ENCODE results near the gene TEX55. TPM values are rescaled to one million over a fixed set of nuclear protein-coding genes. Genes with fewer than 3 reads are reported as not detected.
"Not testable (repeated sequence)": the region's sequence is repeated elsewhere in the genome, so short reads cannot be mapped to it uniquely, and the experiment has no call there.

Gene TEX55
- total RNA-seq, 2 donors from 2014 or later, result not detected

DNA sequence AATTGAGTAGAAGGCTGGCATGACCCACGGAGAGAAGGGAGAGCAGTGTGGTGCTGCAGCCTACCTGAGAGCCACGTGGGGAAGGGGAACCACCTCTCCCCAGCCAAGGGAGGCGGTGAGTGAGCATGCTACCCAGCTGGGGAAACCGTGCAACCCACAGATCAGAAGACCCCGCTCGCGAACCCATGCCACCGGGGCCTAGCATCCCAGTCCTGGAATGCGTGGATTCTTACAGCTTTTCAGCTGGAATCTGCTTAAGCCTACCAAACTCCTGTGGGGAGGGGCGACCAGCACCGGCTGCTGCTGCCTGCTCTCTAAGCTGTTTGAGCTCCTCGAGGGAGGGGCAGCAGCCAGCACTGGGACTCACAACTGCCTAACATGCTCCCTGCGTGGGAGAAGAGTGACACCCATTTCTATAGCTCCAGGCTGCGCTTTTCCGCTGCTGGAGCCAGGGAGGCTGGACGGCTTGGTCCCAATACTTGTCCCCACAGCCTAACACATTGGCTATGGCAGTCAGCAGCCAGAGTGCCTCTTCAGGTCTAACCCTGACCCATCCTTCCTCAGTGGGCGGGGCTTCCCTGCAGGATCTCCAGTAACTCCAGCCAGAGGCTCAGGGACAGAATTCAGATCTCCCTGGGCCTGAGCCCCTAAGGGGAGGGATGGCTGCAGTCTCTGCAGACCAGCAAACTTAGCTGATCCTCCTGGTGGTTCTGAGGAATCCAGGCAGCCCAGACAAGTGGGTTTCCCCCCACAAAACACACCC lies 20.0 kb upstream of the TEX55 start:
- intact Hi-C loops (cut with DNase I), result no loop called here
- no peak for DNase-seq
- no peaks in the 10 kb centered on the region for H3K9me3 ChIP-seq
- H3K4me1 ChIP-seq, result no peaks in the 10 kb centered on the region
- TF ChIP-seq CTCF (IDR thresholded peaks at IDR 0.05) (no peak), POLR2A (IDR thresholded peaks at IDR 0.05) (no peak)
- H3K27me3 ChIP-seq, result no peaks in the 10 kb centered on the region
- H3K27ac ChIP-seq, result no peak overlapping the region
- H3K4me3 ChIP-seq, result no peak overlapping the region
- no peak for ATAC-seq
- 64 to 69% methylated on average over 16 to 17 of the region's 17 CpGs for WGBS, 2 donors
- H3K36me3 ChIP-seq (replicated peaks in 1 of 2; ENCODE audit: insufficient read depth in 1 of 2, low read depth in 2 of 2), result no peaks in the 10 kb centered on the region

GRCh38 chr3:119130291-119130690 lies 15.7 kb upstream of the TEX55 start:
- WGBS, 2 donors, result 47 to 66% methylated on average over 4 to 6 of the region's 7 CpGs
- intact Hi-C loops (cut with DNase I); H3K9me3 ChIP-seq; H3K4me3 ChIP-seq; H3K27ac ChIP-seq; H3K36me3 ChIP-seq (replicated peaks in 1 of 2; ENCODE audit: insufficient read depth in 1 of 2, low read depth in 2 of 2); H3K4me1 ChIP-seq; DNase-seq; ATAC-seq; H3K27me3 ChIP-seq: not testable (repeated sequence)

- H3K36me3 ChIP-seq (replicated peaks in 1 of 2; ENCODE audit: insufficient read depth in 1 of 2, low read depth in 2 of 2); H3K27me3 ChIP-seq; DNase-seq; intact Hi-C loops (cut with DNase I); H3K4me1 ChIP-seq; ATAC-seq; H3K27ac ChIP-seq; H3K4me3 ChIP-seq; H3K9me3 ChIP-seq: not testable (repeated sequence)
- 81% methylated on average over 4 of the region's 4 CpGs for WGBS, 2 donors
Measured at GRCh38 chr3:119132291-119132690, 13.7 kb upstream of the TEX55 start.

DNA sequence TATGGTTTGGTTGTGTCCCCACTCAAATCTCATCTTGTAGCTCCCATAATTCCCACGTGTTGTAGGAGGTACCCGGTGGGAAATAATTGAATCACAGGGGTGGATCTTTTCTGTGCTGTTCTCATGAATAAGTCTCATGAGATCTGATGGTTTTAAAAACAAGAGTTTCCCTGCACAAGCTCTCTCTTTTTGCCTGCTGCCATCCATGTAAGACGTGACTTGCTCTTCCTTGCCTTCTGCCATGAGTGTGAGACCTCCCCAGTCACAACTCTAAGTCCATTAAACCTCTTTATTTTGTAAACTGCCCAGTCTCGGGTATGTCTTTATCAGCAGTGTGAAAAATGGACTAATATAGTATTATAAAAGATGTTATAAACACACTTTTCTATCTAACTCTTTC lies 6.6 kb upstream of the TEX55 start:
- H3K4me3 ChIP-seq, result not testable (repeated sequence)

GRCh38 chr3:119140466-119140865 lies 5.5 kb upstream of the TEX55 start:
- Histone ChIP-seq H3K4me1 (peaks cover 6% of the 10 kb centered on the region), H3K9me3 (no peaks in the 10 kb centered on the region), H3K27ac (no peak overlapping the region), H3K27me3 (no peaks in the 10 kb centered on the region), H3K36me3 (replicated peaks in 1 of 2; ENCODE audit: insufficient read depth in 1 of 2, low read depth in 2 of 2) (no peaks in the 10 kb centered on the region), H3K4me3 (no peak overlapping the region)
- DNase-seq, result no peak
- 94% methylated on average over 5 of the region's 5 CpGs for WGBS, 2 donors
- TF ChIP-seq POLR2A (IDR thresholded peaks at IDR 0.05), result no peak
- intact Hi-C loops (cut with DNase I), result loop anchor here (10.0 kb wide), 1 partner anchor 104 kb away; the partner anchor contains the start of gene B4GALT4
- ATAC-seq, result no peak

More for the DNA sequence above, 6.6 kb upstream of the TEX55 start:
- H3K27me3 ChIP-seq; H3K9me3 ChIP-seq; ATAC-seq; H3K4me1 ChIP-seq; DNase-seq; H3K36me3 ChIP-seq (replicated peaks in 1 of 2; ENCODE audit: insufficient read depth in 1 of 2, low read depth in 2 of 2); H3K27ac ChIP-seq; intact Hi-C loops (cut with DNase I): not testable (repeated sequence)
- 68 to 79% methylated on average over 4 of the region's 4 CpGs for WGBS, 2 donors

DNA sequence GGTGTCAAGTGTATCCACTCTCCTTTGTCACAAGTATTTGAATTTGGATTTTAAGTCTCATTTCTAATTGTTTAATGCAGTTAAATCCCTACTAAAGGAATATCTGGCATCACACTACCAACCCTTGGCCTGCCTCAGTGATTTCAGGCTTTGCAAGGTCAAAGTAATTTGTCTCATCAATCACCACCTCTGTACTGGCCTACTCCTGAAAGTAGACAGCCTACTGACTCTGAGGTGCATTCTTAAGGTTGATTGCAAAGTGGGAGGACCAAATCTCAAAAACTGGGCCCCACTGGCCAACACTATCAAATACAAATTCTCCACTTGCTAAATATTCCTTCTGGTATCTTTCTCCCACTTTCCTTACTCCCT lies 851 bp upstream of the TEX55 start:
- no peak overlapping the region for H3K27ac ChIP-seq
- peak; percentile 15 for ATAC-seq
- no peaks in the 10 kb centered on the region for H3K27me3 ChIP-seq
- no peak overlapping the region for H3K4me3 ChIP-seq
- H3K36me3 ChIP-seq (replicated peaks in 1 of 2; ENCODE audit: insufficient read depth in 1 of 2, low read depth in 2 of 2), result no peaks in the 10 kb centered on the region
- TF ChIP-seq CTCF (IDR thresholded peaks at IDR 0.05) (no peak), POLR2A (IDR thresholded peaks at IDR 0.05) (no peak)
- no peaks in the 10 kb centered on the region for H3K9me3 ChIP-seq
- intact Hi-C loops (cut with DNase I), result loop anchor here (10.0 kb wide), 1 partner anchor 100 kb away; the partner anchor contains the start of gene B4GALT4
- H3K4me1 ChIP-seq, result peaks cover 7% of the 10 kb centered on the region
- no peak for DNase-seq
